GM18517 (cell line): ENCODE results near the gene LAMC3.

ENCODE experiments used
- ATAC-seq: cut with Tn5 transposase; IDR thresholded peaks from one replicate; pipeline ENCODE4 v1.9.1; 2021; ENCODE audit warnings: mild to moderate bottlenecking, moderate library complexity; ENCODE audit not compliant: unreplicated experiment

LAMC3 gene

GRCh38 chr9:131010482-131011273, 1.7 kb downstream of the LAMC3 start:
- no peak for ATAC-seq

GRCh38 chr9:131011274-131012022, 2.5 kb downstream of the LAMC3 start:
- no peak for ATAC-seq

GRCh38 chr9:131012023-131012334, 3.0 kb downstream of the LAMC3 start:
- ATAC-seq = no peak

GRCh38 chr9:131012396-131012917, 3.5 kb downstream of the LAMC3 start:
- ATAC-seq = no peak

GRCh38 chr9:131013015-131013755, 4.2 kb downstream of the LAMC3 start:
- no peak for ATAC-seq

GRCh38 chr9:131013771-131014676, 5.0 kb downstream of the LAMC3 start:
- ATAC-seq = no peak

- ATAC-seq = no peak
Observed at GRCh38 chr9:131015112-131015511, 6.1 kb downstream of the LAMC3 start.

GRCh38 chr9:131015876-131016397, 7.0 kb downstream of the LAMC3 start:
- no peak for ATAC-seq

GRCh38 chr9:131017067-131017466, 8.1 kb downstream of the LAMC3 start:
- no peak for ATAC-seq

GRCh38 chr9:131018621-131019020, 9.6 kb downstream of the LAMC3 start:
- ATAC-seq = no peak

GRCh38 chr9:131019388-131020239, 10.6 kb downstream of the LAMC3 start:
- no peak for ATAC-seq

- no peak for ATAC-seq
Observed at GRCh38 chr9:131020388-131020787, 11.4 kb downstream of the LAMC3 start.

GRCh38 chr9:131020862-131021261, 11.9 kb downstream of the LAMC3 start:
- ATAC-seq = no peak

- no peak for ATAC-seq
Observed at GRCh38 chr9:131021785-131022184, 12.8 kb downstream of the LAMC3 start.

GRCh38 chr9:131024978-131025868, 16.2 kb downstream of the LAMC3 start:
- ATAC-seq = no peak

GRCh38 chr9:131025953-131026858, 17.2 kb downstream of the LAMC3 start:
- ATAC-seq = no peak
